HCT116 (cell line): ENCODE data around the gene VDAC2. TPM values are rescaled to one million over a fixed set of nuclear protein-coding genes. Genes with fewer than 3 reads are reported as not detected.

Source experiments
- ATAC-seq: fragments of 200-7000 bp; cut with Tn5 transposase; 2 replicates; pipeline ENCODE4 v1.9.1; 2020; ENCODE audit warnings: mild to moderate bottlenecking, moderate library complexity
- BruUV-seq: library from RNA; stranded (reverse); fragments of 400-500 nt; replicated peaks from 2 replicates; lab custom pipeline; 2021; lab: Mats Ljungman, UMichigan
- CTCF ChIA-PET: fragments of 300-600 bp; sonication (Branson Sonifier 250); formaldehyde crosslinking; loops from one replicate; lab custom pipeline; 2021; ENCODE audit warnings: antibody characterized with exemption; lab: Charles Lee
- POLR2A ChIA-PET: fragments of 300-600, 350-600 bp; sonication (Branson Sonifier 250); formaldehyde crosslinking; loops from one replicate; lab custom pipeline; 2021; ENCODE audit warnings: antibody characterized with exemption; lab: Charles Lee
- RAD21 ChIA-PET, 2 experiments: fragments of 300-600 bp; sonication (Branson Sonifier 250); formaldehyde crosslinking; loops; one replicate each; lab custom pipeline; 2023; ENCODE audit warnings: low total read pairs in 2 of 2; ENCODE audit not compliant: uncharacterized antibody in 2 of 2, unreplicated experiment in 2 of 2, low non-redundant PET in 1 of 2; lab: Charles Lee
- DNase-seq: peaks from one replicate; pipeline ENCODE4 v3.0.0-alpha.2; 2010; ENCODE audit warnings: low read depth, low spot score
- H2AFZ ChIP-seq: fragments of 200-600 bp; shearing (Covaris generic), sonication (generic); 2 replicates; pipeline ENCODE4 v1.6.1; 2017; ENCODE audit warnings: low read depth, mixed run types, mixed read lengths, antibody characterized with exemption, low read length; ENCODE audit not compliant: poor library complexity, severe bottlenecking
- H3K27ac ChIP-seq: 2 replicates; pipeline ENCODE4 v1.5.1; 2012; ENCODE audit warnings: low read depth, low read length
- H3K27me3 ChIP-seq: fragments of 200-600 bp; sonication (generic); 2 replicates; pipeline ENCODE4 v1.6.1; 2016; ENCODE audit warnings: mixed run types, low read length, mixed read lengths; ENCODE audit not compliant: insufficient read depth
- H3K36me3 ChIP-seq, 2 experiments: fragments of 200-500 bp in 1 of 2; fragments of 200-600 bp in 1 of 2; sonication (Bioruptor generic) in 1 of 2; sonication (generic) in 1 of 2; 2 replicates each; pipeline versions ENCODE4 v1.5.1 to v1.6.1; 2014 to 2016; ENCODE audit warnings: low read length in 2 of 2, inconsistent platforms in 1 of 2, mixed read lengths in 1 of 2, mixed run types in 1 of 2; ENCODE audit not compliant: insufficient read depth in 2 of 2, control insufficient read depth in 1 of 2
- H3K4me1 ChIP-seq, 2 experiments: fragments of 200-600 bp in 1 of 2; sonication (generic) in 1 of 2; 2 replicates each; pipeline versions ENCODE4 v1.5.1 to v1.6.1; 2012 to 2017; ENCODE audit warnings: low read length in 2 of 2, inconsistent platforms in 1 of 2, mild to moderate bottlenecking in 1 of 2, mixed read lengths in 1 of 2, mixed run types in 1 of 2, moderate library complexity in 1 of 2; ENCODE audit not compliant: insufficient read depth in 2 of 2, control insufficient read depth in 1 of 2
- H3K4me2 ChIP-seq: fragments of 200-600 bp; sonication (generic); 2 replicates; pipeline ENCODE4 v1.6.1; 2017; ENCODE audit warnings: mixed run types, low read length, mixed read lengths
- H3K4me3 ChIP-seq, 2 experiments: fragments of 200-600 bp in 1 of 2; sonication (generic) in 1 of 2; replicated peaks in 1 of 2; 2 replicates each; pipeline ENCODE4 v1.5.1; 2011 to 2016; ENCODE audit warnings: low read length in 2 of 2, control low read depth in 1 of 2, low read depth in 1 of 2, mild to moderate bottlenecking in 1 of 2, mixed read lengths in 1 of 2, mixed run types in 1 of 2
- H3K79me2 ChIP-seq: fragments of 200-600 bp; sonication (generic); 2 replicates; pipeline ENCODE4 v1.6.1; 2017; ENCODE audit warnings: mild to moderate bottlenecking, mixed run types, low read length, moderate library complexity, mixed read lengths; ENCODE audit not compliant: insufficient read depth
- H3K9ac ChIP-seq: fragments of 200-600 bp; sonication (generic); 2 replicates; pipeline ENCODE4 v1.6.1; 2016; ENCODE audit warnings: low read length, mixed read lengths
- H3K9me2 ChIP-seq: fragments of 200-600 bp; sonication (generic), shearing (Covaris generic); 2 replicates; pipeline ENCODE4 v1.6.1; 2017; ENCODE audit warnings: mixed run types, mild to moderate bottlenecking, moderate library complexity; ENCODE audit not compliant: insufficient read depth
- H3K9me3 ChIP-seq, 2 experiments: fragments of 200-500 bp in 1 of 2; fragments of 200-600 bp in 1 of 2; sonication (Bioruptor generic) in 1 of 2; sonication (generic) in 1 of 2; 2 replicates each; pipeline ENCODE4 v1.6.1; 2014 to 2017; ENCODE audit warnings: low read length in 2 of 2, mixed read lengths in 2 of 2, inconsistent platforms in 1 of 2, low read depth in 1 of 2, mild to moderate bottlenecking in 1 of 2, mixed run types in 1 of 2, moderate library complexity in 1 of 2; ENCODE audit not compliant: control insufficient read depth in 1 of 2, insufficient read depth in 1 of 2
- H4K20me1 ChIP-seq: fragments of 200-600 bp; sonication (generic), shearing (Covaris generic); 2 replicates; pipeline ENCODE4 v1.6.1; 2017; ENCODE audit warnings: mixed run types, mild to moderate bottlenecking, moderate library complexity; ENCODE audit not compliant: insufficient read depth
- CEBPB ChIP-seq: IDR thresholded peaks from 2 replicates; pipeline ENCODE4 v1.6.1; 2012; ENCODE audit warnings: low read depth
- CTCF ChIP-seq, 3 experiments: fragments of 200-600 bp in 1 of 3; sonication (generic) in 1 of 3; IDR thresholded peaks in 2 of 3; conservative IDR thresholded peaks in 1 of 3; 2 replicates each; pipeline ENCODE4 v1.5.1; 2012 to 2017; ENCODE audit warnings: low read depth in 2 of 3, low read length in 2 of 3, antibody characterized with exemption in 1 of 3, borderline replicate concordance in 1 of 3, control low read depth in 1 of 3, mild to moderate bottlenecking in 1 of 3, mixed read lengths in 1 of 3, mixed run types in 1 of 3, moderate library complexity in 1 of 3; ENCODE audit not compliant: insufficient read depth in 1 of 3
- ELF1 ChIP-seq: IDR thresholded peaks from 2 replicates; pipeline ENCODE4 v1.6.1; 2012; ENCODE audit warnings: low read depth, borderline replicate concordance
- EZH2 ChIP-seq: fragments of 200-600 bp; sonication (generic); IDR thresholded peaks from 2 replicates; pipeline ENCODE4 v1.6.1; 2017; ENCODE audit warnings: antibody characterized with exemption, mixed run types
- EZH2phosphoT487 ChIP-seq: fragments of 200-600 bp; IDR thresholded peaks from 2 replicates; pipeline ENCODE4 v1.6.1; 2018; ENCODE audit warnings: antibody characterized with exemption, borderline replicate concordance
- POLR2A ChIP-seq: IDR thresholded peaks from 2 replicates; pipeline ENCODE4 v1.7.0; 2011; ENCODE audit warnings: borderline replicate concordance; ENCODE audit not compliant: insufficient read depth, insufficient read length; ENCODE audit errors: extremely low read depth
- SIN3A ChIP-seq: IDR thresholded peaks from 2 replicates; pipeline ENCODE4 v1.6.1; 2012; ENCODE audit warnings: low read depth
- SP1 ChIP-seq: IDR thresholded peaks from 2 replicates; pipeline ENCODE4 v1.6.1; 2012; ENCODE audit warnings: low read depth
- SRF ChIP-seq: IDR thresholded peaks from 2 replicates; pipeline ENCODE4 v1.6.1; 2012; ENCODE audit warnings: low read depth
- TCF7L2 ChIP-seq: IDR thresholded peaks from 2 replicates; pipeline ENCODE4 v1.7.0; 2011; ENCODE audit warnings: borderline replicate concordance, inconsistent platforms; ENCODE audit not compliant: insufficient read depth, insufficient read length; ENCODE audit errors: extremely low read depth
- YY1 ChIP-seq: IDR thresholded peaks from 2 replicates; pipeline ENCODE4 v1.6.1; 2011; ENCODE audit warnings: low read length, low read depth, moderate library complexity, mild to moderate bottlenecking; ENCODE audit not compliant: insufficient replicate concordance; ENCODE audit errors: extremely low read depth
- ZFX ChIP-seq: fragments of 450-650 bp; IDR thresholded peaks from 2 replicates; pipeline ENCODE4 v1.6.1; 2017
- ZNF274 ChIP-seq: fragments of 200-500 bp; sonication (Bioruptor generic); IDR thresholded peaks from 2 replicates; pipeline ENCODE4 v1.6.1; 2014; ENCODE audit warnings: mild to moderate bottlenecking, low read depth, low read length, inconsistent platforms
- intact Hi-C: fragments of 100-400 bp; cut with micrococcal nuclease; formaldehyde crosslinking; loops from 2 replicates; pipeline ENCODE4 v1.10.0; 2022
- total RNA-seq: library from RNA; stranded (reverse); gene quantifications from one replicate; pipeline ENCODE4 v1.2.1, GENCODE V29; 2021; ENCODE audit not compliant: unreplicated experiment
- TF ChIP-seq, protein P1 (sequence below): IDR thresholded peaks from 2 replicates; pipeline ENCODE4 v1.6.1; 2012
- TF ChIP-seq, protein P2 (sequence below): IDR thresholded peaks from 2 replicates; pipeline ENCODE4 v1.6.1; 2012; ENCODE audit warnings: low read depth

VDAC2 gene
- total RNA-seq, 1 experiment from 2014 or later, result 289 TPM

- H3K4me1 ChIP-seq, result peaks cover 0 to 19% of the 10 kb centered on the region in 2 experiments; a peak in 3 of 4 replicates
- no peak for TF ChIP-seq SP1
- no peak for TF ChIP-seq CEBPB
- no peak for TF ChIP-seq YY1
- TF ChIP-seq POLR2A, result no peak
- no peak for TF ChIP-seq ZFX
- TF ChIP-seq EZH2phosphoT487, result no peak
- no peak for TF ChIP-seq SIN3A
- no peak for TF ChIP-seq ZNF274
- TF ChIP-seq EZH2, result no peak
- TF ChIP-seq SRF, result no peak
- no peak overlapping the region for H3K27ac ChIP-seq
- ATAC-seq, result no peak
- peaks cover 44 to 55% of the 10 kb centered on the region in 2 experiments for H3K36me3 ChIP-seq
- H3K79me2 ChIP-seq, result peaks cover 93% of the 10 kb centered on the region
- H3K27me3 ChIP-seq, result no peaks in the 10 kb centered on the region
- no peak overlapping the region for H2AFZ ChIP-seq
- H3K9me3 ChIP-seq, result no peaks in the 10 kb centered on the region
- intact Hi-C loops, result no loop called here
- no peak overlapping the region for H3K4me2 ChIP-seq
- peaks cover 38% of the 10 kb centered on the region; the same call in 1 of the 2 replicates for H4K20me1 ChIP-seq
- H3K9ac ChIP-seq, result no peak overlapping the region
- no peak overlapping the region for H3K4me3 ChIP-seq
- DNase-seq, result no peak
- RAD21 ChIA-PET, result no interaction called here
- CTCF ChIA-PET, result interaction anchor here (1.4 kb wide), 2 partner anchors 10 to 39 kb away, joined by 3 to 5 read pairs; partner anchors contain the start of gene COMTD1
- no peaks in the 10 kb centered on the region for H3K9me2 ChIP-seq
- POLR2A ChIA-PET, result interaction anchor here (1.3 kb wide), 1 partner anchor 10 kb away, joined by 3 read pairs; no protein-coding TSS in a partner anchor
- no TSS peak for BruUV-seq
These were observed 15.5 kb downstream of the VDAC2 start for GRCh38 chr10:75226095-75226494.

DNA sequence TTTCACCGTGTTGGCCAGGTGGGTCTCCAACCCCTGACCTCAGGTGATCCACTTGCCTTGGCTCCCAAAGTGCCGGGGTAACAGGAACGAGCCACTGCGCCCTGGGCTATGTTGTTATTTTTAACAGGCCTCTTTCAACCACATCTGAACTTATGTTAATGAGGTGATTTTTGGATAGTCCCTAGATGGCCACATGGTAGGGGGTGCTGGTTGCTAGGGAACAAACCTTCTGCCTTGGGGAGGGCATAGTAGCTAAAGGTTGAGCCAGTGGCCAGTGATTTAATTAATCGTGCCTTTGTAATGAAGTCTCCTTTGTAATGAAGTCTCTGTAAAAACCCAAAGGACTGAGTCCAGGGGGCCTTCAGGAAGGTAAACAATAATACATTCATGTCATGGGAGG lies 16.1 kb downstream of the VDAC2 start:
- Histone ChIP-seq H3K4me1 (peaks cover 0 to 19% of the 10 kb centered on the region in 2 experiments; a peak in 3 of 4 replicates), H3K27me3 (no peaks in the 10 kb centered on the region), H2AFZ (no peak overlapping the region), H4K20me1 (peaks cover 38% of the 10 kb centered on the region; the same call in 1 of the 2 replicates), H3K4me3 (no peak overlapping the region), H3K9me3 (no peaks in the 10 kb centered on the region), H3K79me2 (peaks cover 93% of the 10 kb centered on the region), H3K36me3 (peaks cover 45 to 55% of the 10 kb centered on the region in 2 experiments), H3K9me2 (no peaks in the 10 kb centered on the region), H3K4me2 (no peak overlapping the region), H3K9ac (no peak overlapping the region), H3K27ac (no peak overlapping the region)
- RAD21 ChIA-PET, result no interaction called here
- no peak for ATAC-seq
- POLR2A ChIA-PET, result interaction anchor here (1.3 kb wide), 1 partner anchor 11 kb away, joined by 3 read pairs; no protein-coding TSS in a partner anchor
- BruUV-seq, result no TSS peak
- CTCF ChIA-PET, result interaction anchor here (0.7 to 1.4 kb wide), 2 partner anchors 40 to 118 kb away, joined by 3 read pairs; a partner anchor contains a TSS
- no peak for DNase-seq
- intact Hi-C loops, result no loop called here
- TF ChIP-seq ELF1 (no peak), ZNF274 (no peak), CTCF (IDR thresholded peaks at IDR 0.05 in 2 of 3, conservative IDR thresholded peaks at IDR 0.05 in 1 of 3; ENCODE audit: borderline replicate concordance in 1 of 3, insufficient read depth in 1 of 3, low read depth in 2 of 3, low read length in 2 of 3) (no peak), SRF (no peak), CEBPB (no peak), EZH2 (no peak), ZFX (no peak), TCF7L2 (no peak)
- TF ChIP-seq, protein P1, sequence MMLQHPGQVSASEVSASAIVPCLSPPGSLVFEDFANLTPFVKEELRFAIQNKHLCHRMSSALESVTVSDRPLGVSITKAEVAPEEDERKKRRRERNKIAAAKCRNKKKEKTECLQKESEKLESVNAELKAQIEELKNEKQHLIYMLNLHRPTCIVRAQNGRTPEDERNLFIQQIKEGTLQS, result no peak
- TF ChIP-seq, protein P2, sequence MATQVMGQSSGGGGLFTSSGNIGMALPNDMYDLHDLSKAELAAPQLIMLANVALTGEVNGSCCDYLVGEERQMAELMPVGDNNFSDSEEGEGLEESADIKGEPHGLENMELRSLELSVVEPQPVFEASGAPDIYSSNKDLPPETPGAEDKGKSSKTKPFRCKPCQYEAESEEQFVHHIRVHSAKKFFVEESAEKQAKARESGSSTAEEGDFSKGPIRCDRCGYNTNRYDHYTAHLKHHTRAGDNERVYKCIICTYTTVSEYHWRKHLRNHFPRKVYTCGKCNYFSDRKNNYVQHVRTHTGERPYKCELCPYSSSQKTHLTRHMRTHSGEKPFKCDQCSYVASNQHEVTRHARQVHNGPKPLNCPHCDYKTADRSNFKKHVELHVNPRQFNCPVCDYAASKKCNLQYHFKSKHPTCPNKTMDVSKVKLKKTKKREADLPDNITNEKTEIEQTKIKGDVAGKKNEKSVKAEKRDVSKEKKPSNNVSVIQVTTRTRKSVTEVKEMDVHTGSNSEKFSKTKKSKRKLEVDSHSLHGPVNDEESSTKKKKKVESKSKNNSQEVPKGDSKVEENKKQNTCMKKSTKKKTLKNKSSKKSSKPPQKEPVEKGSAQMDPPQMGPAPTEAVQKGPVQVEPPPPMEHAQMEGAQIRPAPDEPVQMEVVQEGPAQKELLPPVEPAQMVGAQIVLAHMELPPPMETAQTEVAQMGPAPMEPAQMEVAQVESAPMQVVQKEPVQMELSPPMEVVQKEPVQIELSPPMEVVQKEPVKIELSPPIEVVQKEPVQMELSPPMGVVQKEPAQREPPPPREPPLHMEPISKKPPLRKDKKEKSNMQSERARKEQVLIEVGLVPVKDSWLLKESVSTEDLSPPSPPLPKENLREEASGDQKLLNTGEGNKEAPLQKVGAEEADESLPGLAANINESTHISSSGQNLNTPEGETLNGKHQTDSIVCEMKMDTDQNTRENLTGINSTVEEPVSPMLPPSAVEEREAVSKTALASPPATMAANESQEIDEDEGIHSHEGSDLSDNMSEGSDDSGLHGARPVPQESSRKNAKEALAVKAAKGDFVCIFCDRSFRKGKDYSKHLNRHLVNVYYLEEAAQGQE, result no peak
